ENCODE measurements around the gene PCDHB9.
"Not testable (repeated sequence)": the region's sequence is repeated elsewhere in the genome, so short reads cannot be mapped to it uniquely, and the experiment has no call there.

The PCDHB9 gene

GRCh38 chr5:141189131-141189530 is 2.2 kb downstream of the PCDHB9 start:
- not testable (repeated sequence) for DNase-seq

DNA sequence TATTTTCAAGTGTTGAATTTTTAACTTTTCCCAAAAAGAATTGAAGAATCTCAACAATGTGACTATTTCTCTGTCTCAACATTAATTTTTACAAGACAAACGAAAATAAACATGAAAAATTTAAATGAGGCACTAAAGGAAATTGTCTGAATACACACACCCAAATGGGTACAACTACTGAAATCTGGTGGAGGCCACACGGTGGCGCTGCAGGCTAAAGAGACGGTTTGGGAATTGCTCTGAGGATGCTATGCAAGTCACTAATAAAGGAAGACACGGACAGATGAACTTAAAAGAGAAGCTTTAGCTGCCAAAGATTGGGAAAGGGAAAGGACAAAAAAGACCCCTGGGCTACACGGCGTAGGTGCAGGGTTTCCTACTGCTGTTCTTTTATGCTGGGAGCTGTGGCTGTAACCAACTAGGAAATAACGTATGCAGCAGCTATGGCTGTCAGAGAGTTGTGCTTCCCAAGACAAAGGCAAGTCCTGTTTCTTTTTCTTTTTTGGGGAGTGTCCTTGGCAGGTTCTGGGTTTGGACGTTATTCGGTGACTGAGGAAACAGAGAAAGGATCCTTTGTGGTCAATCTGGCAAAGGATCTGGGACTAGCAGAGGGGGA is 5.3 kb downstream of the PCDHB9 start, which contains the start of gene PCDHB10:
PCDHB10 (plus strand) TSS at position 244 of the 616 bp plus-strand sequence; CDS start at position 444, 200 bp downstream.
- DNase-seq: no peak

- DNase-seq: not testable (repeated sequence)
Observed at GRCh38 chr5:141194332-141194731, 7.4 kb downstream of the PCDHB9 start.

DNA sequence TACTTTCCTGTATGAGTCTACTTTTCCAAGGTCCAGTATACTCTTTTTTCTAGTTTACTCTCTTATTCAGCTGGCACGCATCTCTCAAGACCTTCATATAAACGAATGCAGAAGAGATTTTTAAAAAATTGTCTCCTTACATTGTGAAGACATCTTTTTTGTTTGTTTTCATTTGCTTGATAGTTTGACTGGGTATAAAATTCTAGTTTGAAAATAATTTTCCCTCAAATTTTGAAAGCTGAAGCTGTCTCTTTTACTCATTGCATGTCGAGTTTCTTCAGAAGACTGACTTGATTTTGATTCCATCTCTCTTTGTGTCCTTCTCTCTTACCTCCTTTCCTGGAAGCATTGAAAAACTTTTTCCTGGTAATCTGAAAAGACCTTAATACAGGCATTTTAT is 9.4 kb downstream of the PCDHB9 start:
- DNase-seq: no peak

DNA sequence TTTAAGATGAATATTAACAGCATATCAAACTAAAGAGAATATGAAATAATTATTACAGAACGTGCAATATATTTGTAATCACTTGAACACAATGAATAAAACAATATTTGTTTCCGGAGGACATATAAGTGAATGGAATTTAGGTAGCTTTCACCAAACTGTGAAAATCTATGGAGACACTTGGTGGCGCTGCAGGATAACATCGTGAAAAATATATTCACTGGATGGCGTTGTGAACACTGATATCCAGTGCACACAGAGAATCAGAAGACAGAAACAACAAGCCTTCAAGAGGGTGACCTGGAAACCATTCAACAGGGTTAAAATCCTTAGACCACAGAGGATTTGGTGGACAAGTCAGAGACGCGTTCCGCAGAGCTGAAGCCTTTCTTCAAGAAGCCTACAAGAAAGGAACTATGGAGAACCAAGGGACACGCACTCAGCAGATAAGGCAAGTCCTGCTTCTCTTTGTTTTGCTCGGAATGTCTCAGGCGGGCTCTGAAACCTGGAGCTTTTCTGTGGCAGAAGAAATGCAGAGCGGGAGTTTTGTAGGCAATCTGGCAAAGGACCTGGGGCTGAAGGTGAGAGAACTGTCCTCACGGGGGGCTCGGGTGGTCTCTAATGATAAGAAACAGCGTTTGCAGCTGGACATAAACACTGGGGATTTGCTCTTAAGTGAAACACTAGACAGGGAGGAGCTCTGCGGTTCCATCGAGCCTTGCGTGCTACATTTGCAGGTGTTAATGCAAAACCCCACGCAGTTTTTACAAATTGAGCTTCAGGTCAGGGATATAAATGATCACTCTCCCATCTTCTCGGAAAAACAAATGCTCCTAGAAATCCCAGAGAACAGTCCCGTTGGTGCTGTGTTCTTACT is 12.6 kb downstream of the PCDHB9 start, which contains the start of gene PCDHB11:
PCDHB11 (plus strand) TSS at position 269 of the 877 bp plus-strand sequence; CDS start at position 417, 148 bp downstream.
- DNase-seq: no peak

DNA sequence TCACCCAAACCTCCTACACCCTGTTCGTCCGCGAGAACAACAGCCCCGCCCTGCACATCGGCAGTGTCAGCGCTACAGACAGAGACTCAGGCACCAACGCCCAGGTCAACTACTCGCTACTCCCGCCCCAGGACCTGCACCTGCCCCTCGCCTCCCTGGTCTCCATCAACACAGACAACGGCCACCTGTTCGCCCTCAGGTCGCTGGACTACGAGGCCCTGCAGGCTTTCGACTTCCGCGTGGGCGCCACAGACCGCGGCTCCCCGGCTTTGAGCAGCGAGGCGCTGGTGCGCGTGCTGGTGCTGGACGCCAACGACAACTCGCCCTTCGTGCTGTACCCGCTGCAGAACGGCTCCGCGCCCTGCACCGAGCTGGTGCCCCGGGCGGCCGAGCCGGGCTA is 14.2 kb downstream of the PCDHB9 start:
- DNase-seq: not testable (repeated sequence)

DNA sequence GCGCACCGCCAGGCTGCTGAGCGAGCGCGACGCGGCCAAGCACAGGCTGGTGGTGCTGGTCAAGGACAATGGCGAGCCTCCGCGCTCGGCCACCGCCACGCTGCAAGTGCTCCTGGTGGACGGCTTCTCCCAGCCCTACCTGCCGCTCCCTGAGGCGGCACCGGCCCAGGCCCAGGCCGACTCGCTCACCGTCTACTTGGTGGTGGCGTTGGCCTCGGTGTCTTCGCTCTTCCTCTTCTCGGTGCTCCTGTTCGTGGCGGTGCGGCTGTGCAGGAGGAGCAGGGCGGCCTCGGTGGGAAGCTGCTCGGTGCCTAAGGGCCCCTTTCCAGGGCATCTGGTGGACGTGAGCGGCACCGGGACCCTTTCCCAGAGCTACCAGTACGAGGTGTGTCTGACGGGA is 14.7 kb downstream of the PCDHB9 start:
- DNase-seq: not testable (repeated sequence)

DNA sequence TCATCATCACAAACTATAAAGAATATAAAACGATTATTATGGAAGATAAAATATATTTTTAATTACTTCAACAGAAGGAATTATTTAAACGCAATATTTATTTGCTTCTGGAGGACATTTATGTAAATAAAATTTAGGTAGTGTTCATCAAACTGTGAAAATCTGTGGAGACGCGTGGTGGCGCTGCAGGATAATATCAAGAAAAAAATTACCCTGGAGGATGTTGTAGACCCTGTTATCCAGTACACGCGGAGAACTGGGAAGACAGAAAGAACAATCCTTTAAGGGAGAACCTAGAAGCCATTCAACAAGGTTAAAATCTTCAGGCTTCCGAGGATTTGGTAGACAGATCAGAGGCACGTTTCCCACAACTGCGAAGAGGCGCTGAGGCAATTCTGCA is 21.5 kb downstream of the PCDHB9 start, which contains the start of gene PCDHB12:
PCDHB12 (plus strand) TSS at position 242 of the 400 bp plus-strand sequence. CDS start 189 bp downstream, outside the sequence.
- no peak for DNase-seq

- not testable (repeated sequence) for DNase-seq
Observed at GRCh38 chr5:141210281-141210680, 23.3 kb downstream of the PCDHB9 start.

DNA sequence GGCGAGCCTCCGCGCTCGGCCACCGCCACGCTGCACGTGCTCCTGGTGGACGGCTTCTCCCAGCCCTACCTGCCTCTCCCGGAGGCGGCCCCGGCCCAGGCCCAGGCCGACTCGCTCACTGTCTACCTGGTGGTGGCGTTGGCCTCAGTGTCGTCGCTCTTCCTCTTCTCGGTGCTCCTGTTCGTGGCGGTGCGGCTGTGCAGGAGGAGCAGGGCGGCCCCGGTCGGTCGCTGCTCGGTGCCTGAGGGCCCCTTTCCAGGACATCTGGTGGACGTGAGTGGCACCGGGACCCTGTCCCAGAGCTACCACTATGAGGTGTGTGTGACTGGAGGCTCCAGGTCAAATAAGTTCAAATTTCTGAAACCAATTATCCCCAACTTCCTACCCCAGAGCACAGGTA is 23.9 kb downstream of the PCDHB9 start:
- not testable (repeated sequence) for DNase-seq

GRCh38 chr5:141213656-141214339 is 26.8 kb downstream of the PCDHB9 start, which contains the start of gene PCDHB13:
PCDHB13 (plus strand) TSS chr5:141213919; CDS start chr5:141214124, 205 bp downstream.
- not testable (repeated sequence) for DNase-seq

GRCh38 chr5:141214583-141214982 is 27.6 kb downstream of the PCDHB9 start:
- not testable (repeated sequence) for DNase-seq

GRCh38 chr5:141215504-141215903 is 28.5 kb downstream of the PCDHB9 start:
- DNase-seq: not testable (repeated sequence)

- not testable (repeated sequence) for DNase-seq
Observed at GRCh38 chr5:141216035-141216434, 29.1 kb downstream of the PCDHB9 start.

DNA sequence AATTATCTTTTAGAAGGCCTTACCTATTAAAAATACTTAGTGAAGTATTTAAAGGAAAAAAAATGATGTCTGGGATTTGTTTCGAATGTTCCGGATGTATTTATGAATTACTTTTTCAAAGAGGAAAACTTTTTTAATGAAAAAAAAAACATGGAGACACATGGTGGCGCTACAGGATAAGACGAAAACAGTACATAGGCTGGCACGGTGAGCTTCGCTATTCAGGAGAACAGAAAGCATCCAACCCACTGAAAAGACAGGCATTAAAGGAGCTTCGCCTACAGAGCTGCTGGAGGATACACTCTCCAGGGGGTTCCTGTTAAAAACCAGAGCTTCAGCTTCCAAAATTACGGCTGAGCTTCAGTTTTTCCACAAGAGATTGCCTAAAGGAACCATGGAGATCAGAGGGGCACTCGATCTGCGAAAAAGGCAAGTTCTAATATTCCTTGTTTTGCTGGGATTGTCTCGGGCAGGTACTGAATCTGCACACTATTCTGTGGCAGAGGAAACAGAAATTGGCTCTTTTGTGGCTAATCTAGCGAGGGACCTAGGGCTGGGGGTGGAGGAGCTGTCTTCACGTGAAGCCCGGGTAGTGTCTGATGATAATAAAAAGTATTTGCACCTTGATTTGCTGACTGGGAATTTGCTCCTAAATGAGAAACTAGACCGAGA is 36.3 kb downstream of the PCDHB9 start, which contains the start of gene PCDHB14:
PCDHB14 (plus strand) TSS at position 232 of the 672 bp plus-strand sequence; CDS start at position 395, 163 bp downstream.
- DNase-seq: no peak

DNA sequence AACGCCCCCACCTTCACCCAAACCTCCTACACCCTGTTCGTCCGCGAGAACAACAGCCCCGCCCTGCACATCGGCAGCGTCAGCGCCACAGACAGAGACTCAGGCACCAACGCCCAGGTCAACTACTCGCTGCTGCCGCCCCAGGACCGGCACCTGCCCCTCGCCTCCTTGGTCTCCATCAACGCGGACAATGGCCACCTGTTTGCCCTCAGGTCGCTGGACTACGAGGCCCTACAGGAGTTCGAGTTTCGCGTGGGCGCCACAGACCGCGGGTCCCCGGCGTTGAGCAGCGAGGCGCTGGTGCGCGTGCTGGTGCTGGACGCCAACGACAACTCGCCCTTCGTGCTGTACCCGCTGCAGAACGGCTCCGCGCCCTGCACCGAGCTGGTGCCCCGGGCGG is 37.9 kb downstream of the PCDHB9 start:
- not testable (repeated sequence) for DNase-seq

GRCh38 chr5:141225421-141225820 is 38.5 kb downstream of the PCDHB9 start:
- not testable (repeated sequence) for DNase-seq

- no peak for DNase-seq
Observed at GRCh38 chr5:141234109-141234667, 47.2 kb downstream of the PCDHB9 start.

DNA sequence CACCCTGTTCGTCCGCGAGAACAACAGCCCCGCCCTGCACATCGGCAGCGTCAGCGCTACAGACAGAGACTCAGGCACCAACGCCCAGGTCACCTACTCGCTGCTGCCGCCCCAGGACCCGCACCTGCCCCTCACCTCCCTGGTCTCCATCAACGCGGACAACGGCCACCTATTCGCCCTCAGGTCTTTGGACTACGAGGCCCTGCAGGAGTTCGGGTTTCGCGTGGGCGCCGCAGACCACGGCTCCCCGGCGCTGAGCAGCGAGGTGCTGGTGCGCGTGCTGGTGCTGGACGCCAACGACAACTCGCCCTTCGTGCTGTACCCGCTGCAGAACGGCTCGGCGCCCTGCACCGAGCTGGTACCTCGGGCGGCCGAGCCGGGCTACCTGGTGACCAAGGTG is 49.0 kb downstream of the PCDHB9 start:
- not testable (repeated sequence) for DNase-seq

DNA sequence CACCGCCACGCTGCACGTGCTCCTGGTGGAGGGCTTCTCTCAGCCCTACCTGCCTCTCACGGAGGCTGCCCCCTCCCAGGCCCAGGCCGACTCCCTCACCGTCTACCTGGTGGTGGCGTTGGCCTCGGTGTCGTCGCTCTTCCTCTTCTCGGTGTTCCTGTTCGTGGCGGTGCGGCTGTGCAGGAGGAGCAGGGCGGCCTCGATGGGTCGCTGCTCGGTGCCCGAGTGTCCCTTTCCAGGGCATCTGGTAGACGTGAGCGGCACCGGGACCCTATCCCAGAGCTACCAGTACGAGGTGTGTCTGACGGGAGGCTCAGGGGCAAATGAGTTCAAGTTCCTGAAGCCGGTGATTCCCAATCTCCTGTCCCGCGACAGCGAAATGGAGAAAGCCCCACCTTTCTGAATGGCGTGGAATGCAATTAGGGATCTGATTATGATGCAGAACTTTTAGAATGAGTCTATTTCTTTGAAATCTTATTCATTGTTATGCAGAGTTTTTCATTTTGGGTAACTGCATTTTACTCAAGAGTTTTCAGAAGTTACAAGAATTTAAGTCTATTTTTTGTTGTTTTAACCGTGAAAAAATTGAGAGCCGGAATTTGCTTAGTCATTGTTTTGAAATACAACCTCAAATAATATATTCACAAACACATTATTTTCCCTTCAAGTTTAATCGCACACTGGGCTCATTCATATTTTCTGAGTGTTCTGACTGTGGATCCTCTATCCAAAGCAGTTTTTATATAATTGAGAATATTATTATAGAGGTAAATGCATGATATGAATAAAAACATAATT is 49.8 kb downstream of the PCDHB9 start:
- no peak for DNase-seq
